Activated CD4-positive, alpha-beta T cell treated with anti-CD3 and anti-CD28 coated beads, Interleukin-2, amount 10 ng/mL, durations not matched to agents 7 days and 5 days (primary cell): ENCODE data around the gene SOCS2. TPM values are rescaled to one million over a fixed set of nuclear protein-coding genes. Genes with fewer than 3 reads are reported as not detected.
A peak's percentile ranks its signal among the peaks of the same experiment; 100 is the strongest.

Experiments used
- CTCF ChIA-PET: fragments of 350-600 bp; sonication (Branson Sonifier 250); formaldehyde crosslinking; loops from one replicate; lab custom pipeline; 2021; ENCODE audit warnings: antibody characterized with exemption; lab: Charles Lee
- POLR2A ChIA-PET: fragments of 350-600 bp; sonication (Branson Sonifier 250); formaldehyde crosslinking; loops from one replicate; lab custom pipeline; 2021; ENCODE audit warnings: antibody characterized with exemption; lab: Charles Lee
- DNase-seq: peaks from one replicate; pipeline ENCODE4 v3.0.0-alpha.2; 2020
- H3K27ac Mint-ChIP-seq: one replicate; pipeline ENCODE4 v1.8.0; 2021; ENCODE audit warnings: mild to moderate bottlenecking, moderate library complexity, mixed read lengths
- H3K27me3 Mint-ChIP-seq: one replicate; pipeline ENCODE4 v1.8.0; 2021; ENCODE audit warnings: mixed read lengths
- H3K36me3 Mint-ChIP-seq: one replicate; pipeline ENCODE4 v1.8.0; 2021; ENCODE audit warnings: low read depth, mixed read lengths
- H3K4me1 Mint-ChIP-seq: one replicate; pipeline ENCODE4 v1.8.0; 2021; ENCODE audit warnings: mixed read lengths
- H3K4me3 Mint-ChIP-seq: one replicate; pipeline ENCODE4 v1.8.0; 2021; ENCODE audit warnings: mild to moderate bottlenecking, moderate library complexity, mixed read lengths
- H3K9me3 Mint-ChIP-seq: one replicate; pipeline ENCODE4 v1.8.0; 2021; ENCODE audit warnings: mixed read lengths
- total RNA-seq, 2 experiments: library from RNA; stranded (reverse); gene quantifications; one replicate each; pipeline ENCODE4 v1.2.3, GENCODE V29; 2021

Gene SOCS2
- total RNA-seq, 2 experiments from 2014 or later, result 28.0 to 31.6 TPM

DNA sequence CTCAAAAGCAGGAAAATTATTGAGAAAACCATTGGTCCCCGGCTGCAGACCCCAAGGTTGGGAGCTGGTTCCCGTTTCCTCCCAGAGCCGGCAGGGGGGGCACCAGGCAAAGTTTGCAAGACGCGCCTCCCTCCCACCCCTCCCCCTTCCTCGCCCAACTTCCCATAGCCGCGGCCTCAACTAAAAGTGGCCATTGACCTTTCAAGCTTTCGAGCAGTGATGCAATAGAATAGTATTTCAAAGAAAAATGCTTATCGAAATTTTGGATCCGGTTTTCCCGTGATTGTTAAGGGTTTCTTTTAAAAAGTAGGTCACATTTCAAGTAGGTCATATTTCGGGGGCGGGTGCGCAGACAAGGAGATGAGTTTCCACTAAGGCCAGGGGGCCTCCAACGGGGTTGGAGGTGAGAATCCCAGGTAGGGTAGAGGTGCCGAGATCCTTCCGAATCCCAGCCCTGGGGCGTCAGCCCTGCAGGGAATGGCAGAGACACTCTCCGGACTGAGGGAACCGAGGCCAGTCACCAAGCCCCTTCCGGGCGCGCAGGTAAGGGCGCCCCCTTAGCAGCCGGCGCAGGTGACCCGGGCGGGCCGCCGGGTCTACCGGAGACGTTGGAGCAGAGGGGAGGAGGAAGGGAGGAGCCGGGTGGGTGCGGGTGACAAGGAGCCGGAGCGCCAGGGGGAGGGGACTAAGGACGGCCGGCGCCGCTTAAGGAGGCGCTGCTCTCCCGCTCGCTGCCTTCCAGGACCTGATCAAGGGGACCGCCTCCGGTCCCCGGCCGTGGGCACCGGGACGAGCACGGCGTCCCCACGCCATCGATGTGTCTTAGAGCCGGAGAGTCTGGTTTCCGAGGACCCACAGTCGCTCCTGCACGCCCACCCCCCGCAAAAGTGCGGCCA, 2.6 kb upstream of the SOCS2 start:
- POLR2A ChIA-PET, result interaction anchor here (0.7 kb wide), 1 partner anchor 554 kb away, joined by 4 read pairs; no protein-coding TSS in a partner anchor
- H3K36me3 Mint-ChIP-seq, result peaks cover 34% of the 10 kb centered on the region
- peak; percentile 79 for DNase-seq
- peak overlapping the region; percentile 88 for H3K4me3 Mint-ChIP-seq
- CTCF ChIA-PET, result interaction anchor here (0.6 to 2.0 kb wide), 16 partner anchors 13 to 535 kb away, joined by 3 to 13 read pairs (median 4); no protein-coding TSS in a partner anchor
- H3K27ac Mint-ChIP-seq, result peak overlapping the region; percentile 92
- no peaks in the 10 kb centered on the region for H3K9me3 Mint-ChIP-seq
- peaks cover 16% of the 10 kb centered on the region for H3K27me3 Mint-ChIP-seq
- peaks cover 30% of the 10 kb centered on the region for H3K4me1 Mint-ChIP-seq

DNA sequence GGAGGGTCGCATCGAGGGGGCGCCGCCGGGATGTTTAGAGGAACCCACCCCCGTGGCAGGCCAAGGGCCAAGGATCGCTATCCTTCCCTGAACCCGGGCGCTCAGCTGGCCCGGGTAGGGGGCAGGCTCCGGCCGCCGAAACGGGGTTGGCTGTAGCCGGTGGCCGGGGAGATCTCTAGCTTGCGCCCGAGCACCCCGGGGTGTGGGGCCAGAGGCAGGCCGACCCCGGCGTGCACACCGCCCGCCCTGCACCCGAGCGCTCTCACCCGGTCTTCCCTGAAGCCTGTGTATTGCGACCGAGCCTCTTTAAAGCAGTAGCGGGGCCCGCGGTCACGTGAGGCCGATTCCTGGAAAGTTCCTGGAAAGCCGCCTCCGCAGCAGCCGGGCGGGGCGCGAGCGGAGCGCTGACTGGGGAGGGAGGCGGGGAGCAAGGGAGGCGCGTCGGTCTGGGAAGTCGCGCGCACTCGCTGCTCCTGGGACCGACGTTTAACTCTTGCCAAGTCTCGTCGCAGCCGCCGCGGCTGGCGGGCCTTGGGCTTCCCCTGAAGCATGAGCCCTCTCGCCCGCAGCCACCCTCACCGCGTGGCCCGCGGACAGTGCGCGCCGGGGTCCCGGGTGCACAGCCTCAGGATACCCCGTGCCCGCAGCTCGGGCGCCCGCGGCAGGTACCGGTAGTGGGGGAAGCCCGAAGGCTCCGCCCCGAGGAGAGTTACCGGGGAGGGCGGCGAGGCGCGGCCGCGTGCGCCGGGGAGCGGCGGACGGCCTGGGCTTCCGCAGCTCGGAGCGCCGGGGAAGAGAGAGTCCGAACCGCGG, 1.7 kb upstream of the SOCS2 start:
- peaks cover 39% of the 10 kb centered on the region for H3K36me3 Mint-ChIP-seq
- POLR2A ChIA-PET, result no interaction called here
- peak overlapping the region; percentile 88 for H3K4me3 Mint-ChIP-seq
- peaks cover 16% of the 10 kb centered on the region for H3K27me3 Mint-ChIP-seq
- H3K4me1 Mint-ChIP-seq, result peaks cover 31% of the 10 kb centered on the region
- no peaks in the 10 kb centered on the region for H3K9me3 Mint-ChIP-seq
- DNase-seq, result peak; percentile 90
- CTCF ChIA-PET, result interaction anchor here (1.0 to 1.3 kb wide), 3 partner anchors 69 to 531 kb away, joined by 3 to 4 read pairs (median 3); no protein-coding TSS in a partner anchor
- H3K27ac Mint-ChIP-seq, result peak overlapping the region; percentile 92

DNA sequence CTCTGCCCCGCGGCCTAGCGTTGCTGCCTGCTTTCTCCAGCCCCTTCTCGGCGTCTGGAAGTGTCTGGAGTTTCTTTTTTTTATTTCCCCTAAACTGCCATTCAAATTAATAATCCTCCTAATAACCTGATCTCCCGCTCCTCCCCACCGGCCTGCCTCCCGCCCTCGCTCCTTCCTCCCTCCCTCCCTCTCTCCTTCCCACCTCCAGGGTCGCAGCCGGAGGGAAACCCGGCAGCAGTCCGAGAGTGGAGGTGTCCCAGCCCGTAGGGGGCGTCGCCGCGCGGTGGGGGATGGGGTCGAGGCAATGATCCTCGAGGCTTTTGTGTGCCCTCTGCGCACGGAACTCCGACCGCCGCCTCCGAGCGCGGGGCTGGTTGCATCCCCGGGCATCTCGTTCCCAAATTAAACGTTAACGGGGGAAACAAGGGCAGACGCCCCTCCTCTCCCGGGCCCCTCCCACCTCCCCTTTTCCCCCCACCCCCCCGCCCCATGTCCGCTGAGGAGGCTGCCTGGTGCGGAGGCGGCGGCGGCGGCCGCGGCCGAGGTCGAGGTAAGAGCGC, 1.0 kb upstream of the SOCS2 start:
- peaks cover 31% of the 10 kb centered on the region for H3K4me1 Mint-ChIP-seq
- no peaks in the 10 kb centered on the region for H3K9me3 Mint-ChIP-seq
- H3K4me3 Mint-ChIP-seq, result peak overlapping the region; percentile 88
- H3K36me3 Mint-ChIP-seq, result peaks cover 40% of the 10 kb centered on the region
- POLR2A ChIA-PET, result no interaction called here
- peaks cover 16% of the 10 kb centered on the region for H3K27me3 Mint-ChIP-seq
- CTCF ChIA-PET, result interaction anchor here (1.2 to 1.3 kb wide), 2 partner anchors 69 to 530 kb away, joined by 3 read pairs; no protein-coding TSS in a partner anchor
- peak overlapping the region; percentile 83 for H3K27ac Mint-ChIP-seq
- peak; percentile 67 for DNase-seq

DNA sequence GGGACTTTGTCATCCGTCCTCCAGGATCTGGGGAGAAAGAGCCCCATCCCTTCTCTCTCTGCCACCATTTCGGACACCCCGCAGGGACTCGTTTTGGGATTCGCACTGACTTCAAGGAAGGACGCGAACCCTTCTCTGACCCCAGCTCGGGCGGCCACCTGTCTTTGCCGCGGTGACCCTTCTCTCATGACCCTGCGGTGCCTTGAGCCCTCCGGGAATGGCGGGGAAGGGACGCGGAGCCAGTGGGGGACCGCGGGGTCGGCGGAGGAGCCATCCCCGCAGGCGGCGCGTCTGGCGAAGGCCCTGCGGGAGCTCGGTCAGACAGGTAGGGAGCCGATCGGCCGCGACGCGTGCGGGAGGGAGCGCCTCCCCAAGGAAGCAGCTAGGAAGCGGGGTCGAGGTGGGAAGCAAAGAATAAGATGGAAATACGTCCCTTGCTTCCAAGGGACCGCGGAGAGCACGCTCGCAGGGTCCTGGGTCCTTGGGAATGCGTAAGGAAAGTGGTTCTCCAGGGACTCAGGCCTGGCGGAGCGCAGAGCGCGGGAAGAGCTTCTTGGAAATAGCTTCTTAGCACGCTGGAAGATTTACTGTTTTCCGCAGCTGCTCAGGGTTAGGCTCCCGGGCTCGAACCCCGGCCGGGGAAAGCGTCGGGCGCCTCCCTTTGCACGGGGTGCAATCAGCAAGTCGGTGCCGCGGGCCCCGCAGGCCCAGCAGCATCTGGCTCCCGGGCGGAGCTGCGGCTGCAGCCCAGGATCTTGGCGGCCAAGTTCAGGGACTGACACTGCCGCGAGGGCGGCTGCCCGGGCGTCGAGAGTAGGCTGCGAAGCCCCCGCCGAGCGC, 457 bp downstream of the SOCS2 start:
- DNase-seq, result peak; percentile 7
- Mint-ChIP-seq H3K9me3 (no peaks in the 10 kb centered on the region), H3K4me3 (peak overlapping the region; percentile 92), H3K27me3 (peaks cover 16% of the 10 kb centered on the region), H3K4me1 (peaks cover 33% of the 10 kb centered on the region), H3K27ac (peak overlapping the region; percentile 92), H3K36me3 (peaks cover 51% of the 10 kb centered on the region)
- POLR2A ChIA-PET, result no interaction called here
- CTCF ChIA-PET, result interaction anchor here (0.6 to 1.8 kb wide), 8 partner anchors 8 to 530 kb away, joined by 3 to 9 read pairs (median 4); no protein-coding TSS in a partner anchor

DNA sequence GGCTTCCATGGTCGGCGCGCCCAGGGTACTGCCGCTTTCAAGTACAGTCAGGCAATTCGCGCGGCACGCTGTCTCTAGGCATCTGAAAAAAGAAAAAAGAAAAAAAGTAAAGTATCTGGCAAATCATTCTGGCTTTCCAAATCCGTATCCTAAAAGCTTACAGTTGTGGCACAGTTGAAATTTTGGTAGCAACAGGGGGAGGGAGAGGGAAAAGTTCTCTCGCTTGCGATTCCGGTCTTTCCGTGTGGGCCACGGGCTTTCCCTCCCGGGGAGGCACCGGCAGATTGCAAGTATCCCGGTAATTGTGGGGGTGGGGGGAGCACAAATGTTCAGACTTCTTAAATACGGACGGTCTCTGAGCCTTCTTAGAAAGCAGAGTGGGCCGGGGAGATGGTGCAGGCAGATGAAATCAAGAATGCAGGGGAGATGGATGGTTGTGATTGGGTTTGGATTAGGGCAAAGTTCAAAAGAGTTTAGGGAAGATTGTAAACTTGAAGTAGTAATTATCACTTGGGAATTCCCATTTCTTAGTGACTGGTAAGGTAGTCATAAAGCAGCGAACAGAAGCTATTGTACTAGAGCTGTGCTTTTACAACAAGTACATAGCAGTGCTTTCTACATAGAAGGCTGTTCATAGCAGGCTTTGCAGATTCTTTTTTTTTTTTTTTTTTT, 1.2 kb downstream of the SOCS2 start:
- POLR2A ChIA-PET, result no interaction called here
- peaks cover 31% of the 10 kb centered on the region for H3K4me1 Mint-ChIP-seq
- peak overlapping the region; percentile 1 for H3K27ac Mint-ChIP-seq
- H3K36me3 Mint-ChIP-seq, result peaks cover 58% of the 10 kb centered on the region
- no peaks in the 10 kb centered on the region for H3K9me3 Mint-ChIP-seq
- no peak for DNase-seq
- CTCF ChIA-PET, result interaction anchor here (0.6 to 1.8 kb wide), 8 partner anchors 7 to 803 kb away, joined by 3 to 9 read pairs (median 3); no protein-coding TSS in a partner anchor
- H3K4me3 Mint-ChIP-seq, result peak overlapping the region; percentile 92
- peaks cover 15% of the 10 kb centered on the region for H3K27me3 Mint-ChIP-seq

DNA sequence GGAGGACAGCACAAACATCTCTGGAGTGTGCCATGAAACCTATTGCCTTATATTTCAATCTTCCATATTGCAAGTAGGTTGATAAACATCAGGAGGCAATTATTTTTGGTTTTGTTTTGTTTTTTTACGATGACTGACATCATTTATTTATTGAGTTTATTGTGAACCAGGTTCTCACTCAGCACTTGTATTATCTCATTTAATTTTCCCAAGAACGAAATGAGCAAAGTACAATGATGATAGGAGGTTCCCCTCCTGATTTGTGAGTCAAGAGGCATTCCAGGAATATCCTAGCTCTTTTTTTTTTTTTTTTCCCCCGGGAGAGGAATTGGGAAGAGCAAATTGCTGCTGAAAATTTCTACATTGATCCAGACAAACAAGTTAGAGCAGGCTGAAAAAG, 4.7 kb downstream of the SOCS2 start:
- Mint-ChIP-seq H3K9me3 (no peaks in the 10 kb centered on the region), H3K4me3 (no peak overlapping the region), H3K27me3 (peaks cover 13% of the 10 kb centered on the region), H3K27ac (no peak overlapping the region), H3K4me1 (peaks cover 28% of the 10 kb centered on the region), H3K36me3 (peaks cover 87% of the 10 kb centered on the region)
- CTCF ChIA-PET, result interaction anchor here (0.6 kb wide), 1 partner anchor 40 kb away, joined by 4 read pairs; no protein-coding TSS in a partner anchor
- DNase-seq, result no peak
- POLR2A ChIA-PET, result no interaction called here

DNA sequence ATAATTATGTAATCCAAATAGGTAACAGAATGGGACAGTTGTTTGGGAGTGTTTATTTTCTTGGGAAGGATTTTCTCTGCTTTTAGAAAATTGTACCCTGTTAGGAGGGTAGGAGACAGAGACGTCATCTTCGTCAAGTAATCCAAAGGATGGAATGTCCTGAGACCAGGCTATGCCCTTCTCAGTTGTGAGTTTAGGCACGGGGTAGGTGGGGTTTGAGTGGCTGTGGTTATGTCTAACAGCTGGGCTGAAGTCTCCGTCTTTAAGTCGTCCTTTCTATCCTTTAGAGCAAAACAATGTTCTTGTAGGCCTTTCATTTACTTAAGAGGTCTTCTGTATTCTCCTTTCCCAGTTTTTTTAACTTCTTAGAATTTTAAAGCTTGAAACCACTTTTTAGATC, 5.7 kb downstream of the SOCS2 start:
- H3K4me3 Mint-ChIP-seq, result no peak overlapping the region
- peaks cover 6% of the 10 kb centered on the region for H3K27me3 Mint-ChIP-seq
- CTCF ChIA-PET, result interaction anchor here (0.6 kb wide), 1 partner anchor 678 kb away, joined by 6 read pairs; no protein-coding TSS in a partner anchor

DNA sequence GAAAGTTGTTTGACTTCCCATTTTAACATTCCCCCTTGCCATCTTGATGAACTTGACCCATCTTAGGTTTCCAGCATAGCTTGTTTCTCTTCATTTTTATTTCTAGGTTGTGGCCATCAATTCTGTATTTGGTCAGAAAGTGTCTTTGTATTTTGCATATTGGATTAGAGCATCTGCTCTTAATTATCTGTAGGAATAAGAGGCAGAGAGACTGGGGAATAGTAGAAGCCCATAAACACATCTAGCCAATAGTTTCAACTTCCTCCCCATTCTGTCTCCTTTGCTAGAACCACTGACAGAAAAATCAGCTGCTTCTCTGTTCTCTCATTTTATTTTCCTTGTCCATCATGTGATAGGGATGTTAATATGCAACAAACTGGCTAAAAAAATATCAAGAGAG, 8.2 kb downstream of the SOCS2 start:
- Mint-ChIP-seq H3K4me3 (no peak overlapping the region), H3K4me1 (peaks cover 11% of the 10 kb centered on the region), H3K27me3 (peaks cover 13% of the 10 kb centered on the region), H3K27ac (no peak overlapping the region), H3K36me3 (peaks cover 62% of the 10 kb centered on the region), H3K9me3 (no peaks in the 10 kb centered on the region)
- CTCF ChIA-PET, result interaction anchor here (1.1 to 2.1 kb wide), 3 partner anchors 8 to 521 kb away, joined by 4 to 6 read pairs (median 4); partner anchors contain the start of gene SOCS2
- no peak for DNase-seq
- POLR2A ChIA-PET, result no interaction called here

More for the DNA sequence above, 5.7 kb downstream of the SOCS2 start:
- POLR2A ChIA-PET, result no interaction called here
- Mint-ChIP-seq H3K36me3 (peaks cover 80% of the 10 kb centered on the region), H3K27ac (no peak overlapping the region), H3K9me3 (no peaks in the 10 kb centered on the region), H3K4me1 (peaks cover 19% of the 10 kb centered on the region)
- DNase-seq, result no peak

DNA sequence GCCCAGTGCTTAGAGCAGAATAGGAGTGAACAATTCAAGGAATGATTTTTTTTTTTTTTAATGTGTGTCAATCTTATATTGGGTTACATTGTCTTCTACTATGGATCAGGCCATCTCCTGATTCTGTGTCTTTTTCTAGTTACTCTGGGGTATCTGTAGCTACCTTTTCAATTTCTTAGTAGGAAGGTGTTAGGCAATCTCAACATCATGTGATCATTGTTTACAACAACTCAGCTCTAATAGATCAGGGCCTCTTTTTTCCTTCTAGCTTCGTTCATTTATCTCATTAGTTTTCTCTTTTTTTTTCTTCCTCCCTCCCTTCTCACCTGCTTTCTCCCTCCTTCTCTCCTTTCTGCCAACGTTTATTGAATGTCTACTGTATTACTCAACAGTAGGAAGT, 8.9 kb downstream of the SOCS2 start:
- no peaks in the 10 kb centered on the region for H3K9me3 Mint-ChIP-seq
- H3K36me3 Mint-ChIP-seq, result peaks cover 55% of the 10 kb centered on the region
- H3K27me3 Mint-ChIP-seq, result peaks cover 13% of the 10 kb centered on the region
- ChIA-PET POLR2A (no interaction called here), CTCF (interaction anchor here (0.7 to 2.1 kb wide), 3 partner anchors 9 to 161 kb away, joined by 4 to 6 read pairs (median 4); partner anchors contain the start of gene SOCS2)
- H3K27ac Mint-ChIP-seq, result no peak overlapping the region
- H3K4me1 Mint-ChIP-seq, result peaks cover 11% of the 10 kb centered on the region
- DNase-seq, result no peak
- no peak overlapping the region for H3K4me3 Mint-ChIP-seq

DNA sequence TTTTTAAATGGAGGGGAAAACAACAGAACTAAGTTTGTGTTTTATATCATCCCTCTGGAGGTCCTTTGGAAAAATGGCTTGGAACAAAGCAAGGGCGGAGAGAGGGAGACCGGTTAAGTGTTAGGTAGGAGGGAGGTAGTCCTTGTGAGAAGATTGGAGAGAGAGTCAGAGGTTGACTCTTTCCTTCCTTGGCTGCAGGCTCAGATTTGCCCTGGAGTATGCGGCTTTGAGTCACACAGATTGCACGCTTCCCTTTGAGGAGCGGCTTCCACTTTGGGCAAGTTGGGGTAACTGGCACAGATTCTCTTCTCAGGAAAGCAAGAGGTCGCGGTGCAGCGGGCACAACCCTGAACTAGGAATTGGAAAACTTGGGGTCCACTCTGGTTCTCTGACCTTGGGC, 9.9 kb downstream of the SOCS2 start:
- Mint-ChIP-seq H3K4me3 (no peak overlapping the region), H3K27me3 (peaks cover 13% of the 10 kb centered on the region), H3K4me1 (peaks cover 11% of the 10 kb centered on the region), H3K36me3 (peaks cover 46% of the 10 kb centered on the region), H3K9me3 (no peaks in the 10 kb centered on the region), H3K27ac (no peak overlapping the region)
- CTCF ChIA-PET, result interaction anchor here (2.1 kb wide), 1 partner anchor 10 kb away, joined by 6 read pairs; the partner anchor contains the start of gene SOCS2
- POLR2A ChIA-PET, result no interaction called here
- no peak for DNase-seq
